GM03348 (cell line): ENCODE data around the gene PLSCR1.

Experiments
- DNase-seq: peaks from one replicate; pipeline ENCODE4 v3.0.0; 2012; ENCODE audit warnings: low spot score

PLSCR1 gene, protein sequence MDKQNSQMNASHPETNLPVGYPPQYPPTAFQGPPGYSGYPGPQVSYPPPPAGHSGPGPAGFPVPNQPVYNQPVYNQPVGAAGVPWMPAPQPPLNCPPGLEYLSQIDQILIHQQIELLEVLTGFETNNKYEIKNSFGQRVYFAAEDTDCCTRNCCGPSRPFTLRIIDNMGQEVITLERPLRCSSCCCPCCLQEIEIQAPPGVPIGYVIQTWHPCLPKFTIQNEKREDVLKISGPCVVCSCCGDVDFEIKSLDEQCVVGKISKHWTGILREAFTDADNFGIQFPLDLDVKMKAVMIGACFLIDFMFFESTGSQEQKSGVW

DNA sequence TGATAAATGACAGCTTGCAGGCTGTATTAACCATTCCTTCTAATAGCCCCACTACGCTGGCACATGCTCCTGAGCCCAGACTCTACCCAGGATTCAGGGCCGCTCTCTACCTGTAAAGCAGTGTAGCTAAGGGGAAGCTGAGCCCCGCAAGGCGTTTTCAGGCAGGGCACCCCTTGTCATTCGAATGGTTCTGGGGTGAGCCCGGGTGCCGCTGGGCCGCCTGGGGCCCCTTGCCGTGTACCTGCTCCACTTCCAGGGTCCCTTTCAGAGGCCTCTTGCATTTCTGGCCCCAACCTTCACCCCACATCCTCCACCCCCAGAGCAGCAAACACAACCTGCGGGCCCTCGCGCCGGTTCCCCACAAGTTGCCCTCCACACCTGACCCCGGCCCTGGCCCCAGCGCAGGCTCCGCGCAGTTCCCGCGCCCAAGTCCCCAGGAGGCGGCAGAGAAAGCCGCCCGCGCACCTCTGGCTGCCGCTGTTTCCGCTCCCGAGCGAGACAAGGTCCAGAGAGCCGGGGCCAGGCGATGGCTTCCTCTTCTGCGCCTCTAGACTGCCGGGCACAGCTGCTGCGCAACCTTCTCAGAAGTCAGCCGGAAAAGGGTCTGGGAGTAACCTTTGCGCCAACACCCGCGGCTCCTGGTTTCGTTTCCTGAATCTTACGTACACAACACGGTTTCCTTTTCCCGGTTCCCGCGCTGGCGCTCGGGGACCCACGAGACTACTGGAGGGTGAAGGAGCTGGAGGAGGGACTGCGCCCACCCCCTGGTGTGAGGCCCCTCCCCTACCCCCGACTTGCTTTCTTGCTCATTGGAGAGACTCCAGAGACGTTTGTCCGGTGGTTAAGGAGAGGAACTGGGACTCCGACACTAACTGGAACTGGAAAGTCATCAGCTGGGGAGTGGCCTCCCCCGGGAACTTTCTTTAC, at the start of gene PLSCR1:
PLSCR1 (minus strand) TSS at position 606 of the 927 bp plus-strand sequence. CDS start 8,055 bp downstream, outside the sequence.
- peak; percentile 96 for DNase-seq

DNA sequence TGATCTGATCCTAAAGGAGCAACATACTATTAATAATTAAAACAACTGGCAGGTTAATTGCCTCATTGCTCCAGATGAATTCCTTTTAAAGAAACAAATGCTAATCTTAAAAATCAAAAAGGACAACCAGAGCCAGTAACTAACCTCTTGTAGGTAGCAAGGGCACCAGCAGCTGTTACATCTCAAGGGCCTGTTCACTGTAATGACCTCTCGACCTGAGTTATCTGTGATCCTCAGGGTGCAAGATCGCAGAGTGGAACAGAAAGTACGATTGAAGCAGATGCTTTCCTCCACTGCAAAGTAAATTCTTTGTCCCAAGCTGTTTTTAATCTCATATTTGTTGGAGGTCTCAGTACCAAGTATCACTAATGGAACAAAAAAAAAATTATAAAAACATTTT, 49.4 kb upstream of the PLSCR1 start:
- DNase-seq, result no peak

DNA sequence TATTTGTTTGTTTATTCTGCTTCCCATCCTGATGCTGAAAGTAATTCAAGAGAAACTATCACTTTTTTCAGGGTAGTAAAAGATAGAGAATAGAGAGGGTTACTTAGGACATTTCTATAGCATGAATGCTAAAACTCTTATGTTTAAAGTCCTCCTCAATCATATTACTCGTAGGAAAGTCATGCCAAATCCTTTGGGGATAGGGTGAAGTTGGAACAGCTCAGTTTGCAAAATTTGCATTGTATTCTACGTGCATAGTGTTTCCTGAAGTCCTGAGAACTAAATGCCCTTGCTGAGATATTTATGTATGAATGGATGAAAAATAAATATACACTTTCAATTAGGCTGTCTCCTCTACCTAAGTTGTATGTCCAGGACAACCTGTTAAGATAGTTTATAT, 46.1 kb upstream of the PLSCR1 start:
- DNase-seq, result no peak

DNA sequence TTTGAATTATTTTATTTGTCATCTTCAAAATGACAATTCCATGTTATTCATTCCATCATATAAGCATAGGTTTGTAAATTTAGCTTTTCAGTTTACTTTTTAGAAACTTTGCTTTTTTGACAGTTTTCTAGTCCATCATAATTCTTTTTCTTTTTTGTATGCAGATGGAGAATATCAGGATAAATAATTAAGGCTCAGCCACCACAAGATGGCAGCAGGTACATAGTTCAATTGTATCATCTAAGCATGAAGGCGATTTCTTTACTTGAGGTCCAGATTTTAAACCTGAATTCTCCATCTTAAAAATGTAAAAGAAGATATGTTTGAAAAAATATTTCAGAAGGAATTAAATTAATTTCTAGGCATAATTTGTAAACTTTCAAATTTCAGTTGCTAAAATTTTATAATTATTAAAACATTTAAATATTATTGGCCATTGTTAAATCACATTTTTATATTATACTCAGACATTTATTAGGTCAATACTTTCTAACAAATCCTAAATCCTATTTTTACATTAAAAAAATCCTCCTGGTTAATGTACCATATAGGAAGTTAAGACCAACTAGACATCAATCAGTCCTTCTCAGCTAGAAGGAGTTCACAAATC, 45.6 kb upstream of the PLSCR1 start:
- peak; percentile 55 for DNase-seq

DNA sequence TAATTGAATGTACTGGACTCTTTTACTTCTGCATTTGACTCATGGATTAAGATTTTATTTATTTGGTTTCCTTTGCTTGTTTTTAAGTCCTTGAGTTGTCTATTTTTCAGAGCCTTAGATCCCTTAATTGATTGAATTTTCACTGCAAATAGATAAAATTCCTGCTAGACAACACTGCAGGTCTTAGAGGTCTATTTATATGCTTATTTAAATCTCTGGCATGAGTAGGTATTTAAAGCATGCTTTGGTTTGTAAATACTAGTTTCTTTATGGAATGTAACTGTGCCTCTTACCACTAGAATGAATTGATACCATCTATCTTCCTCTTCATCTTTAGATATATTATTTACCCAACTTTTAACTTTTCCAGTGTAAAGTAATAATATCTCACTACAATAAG, 40.7 kb upstream of the PLSCR1 start:
- DNase-seq, result no peak

DNA sequence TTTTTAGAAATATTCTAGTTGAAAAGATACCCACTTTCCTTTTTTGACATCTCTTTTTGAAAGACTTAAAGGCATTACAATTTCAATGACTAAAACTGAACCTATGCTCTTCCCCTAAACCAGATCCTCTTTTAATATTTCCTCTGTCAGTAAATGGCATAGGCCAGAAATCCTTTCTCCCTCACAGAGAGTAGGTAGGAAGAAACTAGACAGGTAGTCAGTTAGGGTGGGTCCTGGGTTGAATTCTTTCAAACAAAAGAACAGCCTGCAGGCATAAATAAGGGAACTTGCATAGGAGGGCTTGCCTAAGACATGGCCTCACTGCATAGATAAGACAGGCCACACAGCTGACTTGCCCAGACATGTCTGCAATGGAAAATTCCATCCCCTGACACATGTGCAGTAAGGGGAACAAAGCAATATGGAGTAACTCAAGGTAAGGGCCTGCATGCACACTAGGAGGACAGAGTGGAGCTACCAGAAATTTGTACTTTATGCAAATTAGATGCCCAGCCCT, 37.6 kb upstream of the PLSCR1 start:
- DNase-seq, result no peak

DNA sequence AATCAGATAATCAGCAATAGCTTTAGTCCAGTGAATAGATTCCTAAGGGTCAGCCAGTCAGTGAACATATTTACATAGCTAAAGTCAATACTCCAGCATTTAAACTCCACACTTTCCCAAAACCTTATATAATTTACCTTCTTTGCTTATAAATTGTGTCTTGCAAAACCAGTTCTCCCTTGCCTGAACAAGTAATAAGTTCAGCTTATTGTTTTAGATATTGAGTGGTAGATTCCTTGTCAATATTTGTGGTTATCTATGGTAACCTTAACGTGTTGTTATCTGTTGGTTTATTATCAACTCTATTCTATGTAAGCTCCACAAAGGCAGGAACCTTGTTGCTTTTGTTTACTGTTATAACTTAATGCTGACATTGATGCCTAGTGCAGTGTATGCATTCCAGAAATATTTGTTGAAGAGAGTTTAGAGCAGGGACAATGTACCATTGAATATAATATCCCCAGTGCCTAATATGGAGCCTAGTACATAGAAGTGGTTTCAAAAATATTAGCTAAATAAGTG, 36.7 kb upstream of the PLSCR1 start:
- DNase-seq, result no peak

DNA sequence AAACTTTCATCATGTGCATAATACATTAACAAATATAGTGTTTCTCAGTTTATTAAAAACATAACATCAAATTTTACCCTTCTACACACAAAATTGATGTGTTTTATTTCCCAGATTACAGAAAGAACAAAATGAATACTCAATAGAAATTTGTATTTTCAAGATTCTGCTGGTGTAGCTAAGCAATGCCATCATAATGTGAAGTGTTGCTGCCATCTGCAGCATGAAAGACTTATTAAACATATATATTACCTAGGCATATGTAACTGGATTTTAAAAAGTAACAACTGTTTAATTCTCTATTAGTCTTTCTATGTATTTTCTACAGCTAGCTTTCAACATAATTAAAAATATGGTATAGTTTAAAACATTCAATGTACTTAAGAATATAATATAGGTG, 33.3 kb upstream of the PLSCR1 start:
- DNase-seq, result peak; percentile 36

DNA sequence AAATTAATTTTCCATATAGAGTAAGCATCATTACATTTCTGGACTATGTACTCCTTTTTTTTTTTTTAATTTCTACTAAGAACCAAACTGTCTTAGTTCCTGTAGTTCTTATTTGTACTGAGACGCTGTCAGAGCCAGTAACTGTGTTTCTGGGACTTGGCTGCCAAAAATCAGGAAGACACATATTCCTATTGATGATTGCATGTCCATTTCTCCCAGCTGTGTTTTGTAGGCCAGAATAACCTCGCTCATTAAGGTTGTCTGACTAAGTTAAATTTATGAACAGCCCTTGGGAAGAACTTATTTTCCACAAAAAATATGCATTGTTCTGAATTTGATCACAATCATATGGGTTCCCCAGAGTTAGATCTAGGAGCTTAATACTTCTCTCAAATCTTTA, 31.2 kb upstream of the PLSCR1 start:
- DNase-seq, result no peak

DNA sequence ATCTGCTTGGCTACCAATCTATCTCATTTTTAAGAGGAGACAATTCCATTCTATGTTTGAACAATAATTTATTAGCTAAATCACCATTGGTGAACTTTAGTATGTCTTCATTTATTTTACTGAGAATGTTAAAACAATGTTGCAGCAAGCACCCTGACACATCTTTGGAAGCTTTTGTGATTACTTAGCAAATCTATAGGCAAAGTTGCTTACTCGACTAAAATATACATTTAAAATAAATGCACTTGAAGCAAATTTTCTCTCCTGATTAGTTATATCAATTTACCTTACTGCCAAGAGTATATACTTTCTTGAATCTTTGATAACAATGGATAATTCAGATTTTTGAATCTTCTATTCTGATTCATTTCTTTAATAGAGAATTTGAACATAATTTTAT, 29.8 kb upstream of the PLSCR1 start:
- no peak for DNase-seq

DNA sequence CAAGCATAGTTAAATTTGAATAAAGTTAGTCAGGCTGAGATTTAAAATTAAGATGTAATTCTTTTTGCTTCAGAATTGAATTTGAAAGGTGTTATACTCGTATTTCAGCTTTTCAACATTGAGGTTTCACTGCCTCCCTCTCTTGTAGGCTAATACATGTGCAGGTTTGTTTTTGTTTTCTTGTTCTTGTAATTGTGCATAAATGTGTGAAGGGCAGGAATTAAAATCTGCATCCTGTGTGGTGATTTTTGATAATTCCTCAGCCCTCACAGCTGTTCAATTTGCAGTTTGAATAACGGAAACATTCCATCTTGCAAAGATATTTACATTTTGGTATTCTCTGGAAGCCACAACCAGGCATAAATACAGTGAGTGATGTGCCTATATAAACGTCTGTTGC, 24.9 kb upstream of the PLSCR1 start:
- DNase-seq, result no peak

DNA sequence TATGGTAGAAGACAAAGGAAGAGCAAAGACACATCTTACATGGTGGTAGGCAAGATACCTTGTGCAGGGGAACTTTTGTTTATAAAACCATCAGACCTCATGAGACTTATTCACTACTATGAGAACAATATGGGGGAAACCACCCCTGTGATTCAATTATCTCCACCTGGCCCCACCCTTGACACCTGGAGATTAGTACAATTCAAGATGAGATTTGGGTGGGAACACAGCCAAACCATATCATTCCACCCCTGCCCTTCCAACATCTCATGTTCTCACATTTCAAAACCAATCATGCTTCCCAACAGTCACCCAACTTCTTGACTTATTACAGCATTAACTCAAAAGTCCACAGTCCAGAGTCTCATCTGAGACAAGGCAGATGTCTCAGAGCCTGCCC, 21.7 kb upstream of the PLSCR1 start:
- no peak for DNase-seq

DNA sequence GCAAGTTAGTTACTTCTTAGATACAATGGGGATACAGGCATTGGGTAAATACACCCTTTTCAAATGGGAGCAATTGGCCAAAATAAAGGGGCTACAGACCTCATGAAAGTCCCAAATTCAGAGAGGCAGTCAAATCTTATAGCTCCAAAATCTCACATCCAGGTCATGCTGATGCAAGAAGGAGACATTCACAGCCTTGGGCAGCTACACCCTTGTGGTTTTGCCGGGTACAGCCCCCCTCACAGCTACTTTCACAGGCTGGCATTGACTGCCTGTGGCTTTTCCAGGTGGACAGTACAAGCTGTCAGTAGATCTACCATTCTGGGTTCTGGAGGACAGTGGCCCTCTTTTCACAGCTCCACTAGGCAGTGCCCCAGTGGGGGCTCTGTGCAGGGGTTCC, 17.5 kb upstream of the PLSCR1 start:
- DNase-seq, result no peak

DNA sequence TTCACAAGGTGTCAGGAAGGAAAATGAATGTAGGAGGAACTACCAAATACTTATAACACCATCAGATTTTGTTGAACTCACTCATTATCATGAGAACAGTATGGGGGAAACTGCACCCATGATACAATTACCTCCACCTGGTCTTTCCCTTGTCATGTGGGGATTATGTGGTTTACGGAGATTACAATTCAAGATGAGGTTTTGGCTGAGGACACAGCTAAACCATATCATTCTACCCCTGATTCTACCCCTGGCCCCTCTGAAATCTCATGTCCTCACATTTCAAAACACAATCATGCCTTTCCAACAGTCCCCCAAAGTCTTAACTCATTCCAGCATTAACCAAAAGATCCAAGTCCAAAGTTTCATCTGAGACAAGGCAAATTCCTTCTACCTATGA, 17.1 kb upstream of the PLSCR1 start:
- no peak for DNase-seq

DNA sequence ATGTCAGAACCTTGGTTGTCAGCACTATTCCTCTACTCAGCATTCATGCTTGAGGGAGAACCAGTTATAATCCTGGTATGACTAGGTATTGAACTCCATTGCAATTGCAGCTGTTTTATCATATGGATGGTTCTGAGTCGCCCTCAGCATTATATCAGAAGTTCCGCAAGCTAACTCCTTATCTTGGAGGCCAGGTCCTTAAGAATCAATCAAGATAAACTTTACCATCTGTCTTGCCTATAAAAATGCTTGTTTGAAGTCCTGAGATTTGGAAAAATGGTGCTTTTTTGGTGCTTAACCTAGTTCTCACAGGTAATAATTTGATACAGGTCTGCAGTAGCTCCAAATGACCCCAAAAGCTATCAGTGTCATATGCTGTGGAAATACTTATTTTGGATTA, 16.3 kb upstream of the PLSCR1 start:
- no peak for DNase-seq

DNA sequence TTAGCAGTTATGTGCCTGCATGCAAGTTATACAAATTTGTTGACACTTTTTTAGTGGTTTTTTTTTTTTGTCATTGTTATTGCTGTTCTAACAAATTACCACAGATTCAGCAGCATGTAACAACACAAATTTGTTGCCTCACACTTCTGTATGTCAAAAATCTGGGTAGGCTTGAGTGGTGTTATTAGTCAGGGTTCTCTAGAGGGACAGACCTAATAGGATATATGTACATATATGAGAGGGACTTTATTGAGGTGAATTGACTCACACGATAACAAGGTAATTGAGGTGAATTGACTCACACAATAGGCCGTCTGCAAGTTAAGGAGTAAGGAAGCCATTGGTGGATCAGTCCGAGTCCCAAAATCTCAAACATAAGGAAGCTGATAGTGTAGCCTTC, 15.0 kb upstream of the PLSCR1 start:
- DNase-seq, result no peak

DNA sequence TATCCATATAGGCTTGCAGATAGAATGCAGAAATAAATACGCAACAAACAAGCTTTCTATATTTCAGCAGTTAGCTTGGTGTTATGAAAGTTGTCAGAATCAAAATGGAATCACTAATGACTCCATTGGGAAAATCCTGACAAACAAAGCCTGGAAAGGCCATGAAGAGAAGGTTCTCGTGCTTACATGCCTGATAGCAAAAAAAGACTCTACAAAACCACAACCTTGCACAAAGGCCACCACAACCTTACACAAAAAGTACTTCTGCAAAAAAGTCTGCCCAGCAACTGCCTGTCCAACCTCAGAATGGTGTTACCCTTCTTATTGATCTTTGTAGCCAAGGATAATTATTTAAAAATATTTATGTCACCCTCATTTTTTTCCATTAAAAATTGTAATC, 14.4 kb upstream of the PLSCR1 start:
- DNase-seq, result no peak

DNA sequence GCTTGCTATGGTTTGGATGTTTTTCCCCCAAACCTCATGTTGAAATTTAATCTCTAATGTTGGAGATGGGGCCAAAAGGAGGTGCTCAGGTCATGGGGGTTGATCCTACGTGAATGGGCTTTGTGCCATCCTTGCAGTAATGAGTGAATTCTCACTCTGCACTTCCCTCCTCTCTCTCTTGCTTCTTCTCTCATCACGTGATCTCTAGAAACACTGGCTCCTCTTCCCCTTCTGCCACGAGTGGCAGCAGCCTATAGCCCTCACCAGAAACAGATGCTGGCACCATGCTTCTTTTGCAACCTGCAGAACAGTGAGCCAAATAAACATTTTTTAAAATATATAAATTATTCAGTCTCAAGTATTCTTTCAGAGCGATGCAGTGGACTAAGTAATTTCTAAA, 13.3 kb upstream of the PLSCR1 start:
- DNase-seq, result no peak

DNA sequence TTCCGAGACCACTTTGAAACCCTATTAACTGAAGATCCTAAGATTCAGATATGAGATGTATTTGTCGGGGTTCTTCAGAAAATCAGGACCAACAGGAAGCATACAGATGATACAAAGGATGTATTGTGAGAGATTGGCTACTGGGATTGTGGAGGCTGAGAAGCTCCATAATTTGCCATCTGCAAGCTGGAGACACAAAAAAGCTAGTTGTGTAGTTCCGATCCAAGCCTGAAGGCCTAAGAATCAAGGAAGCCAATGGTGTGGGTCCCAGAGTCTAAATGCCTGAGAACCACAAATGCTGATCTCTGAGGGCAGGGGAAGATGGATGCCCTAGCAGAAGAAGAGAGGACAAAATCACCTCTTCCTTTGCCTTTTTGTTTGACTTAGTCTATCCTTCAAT, 10.9 kb upstream of the PLSCR1 start:
- DNase-seq, result no peak

DNA sequence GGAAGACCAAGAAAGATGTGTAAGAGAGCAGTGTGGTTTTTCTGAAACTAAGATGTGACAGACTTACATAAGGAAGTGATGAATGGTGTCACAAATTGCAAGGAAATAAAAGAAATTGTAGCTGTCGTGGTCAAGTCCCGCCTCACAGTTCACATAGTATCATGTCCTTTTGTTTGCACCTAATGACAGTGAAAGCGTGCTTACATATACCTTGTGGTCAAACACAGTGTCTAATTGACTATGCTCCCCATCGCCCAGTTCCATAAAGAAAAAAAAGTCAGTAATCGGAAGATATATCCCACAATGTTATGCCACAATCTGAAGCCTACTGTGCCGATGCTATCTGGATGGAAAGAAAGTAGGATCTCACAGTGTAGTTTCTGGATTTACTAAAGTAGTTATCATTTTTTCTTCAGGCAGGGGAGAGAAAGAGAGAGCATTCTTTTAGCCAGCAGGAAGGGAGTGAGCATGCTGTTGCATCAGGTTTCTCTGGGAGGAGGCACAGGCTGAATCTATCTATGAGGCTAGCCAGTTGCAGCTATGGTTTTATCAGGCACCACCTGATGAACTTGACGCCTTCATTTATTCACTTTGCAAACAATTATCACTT, 9.8 kb upstream of the PLSCR1 start:
- DNase-seq, result peak; percentile 17

DNA sequence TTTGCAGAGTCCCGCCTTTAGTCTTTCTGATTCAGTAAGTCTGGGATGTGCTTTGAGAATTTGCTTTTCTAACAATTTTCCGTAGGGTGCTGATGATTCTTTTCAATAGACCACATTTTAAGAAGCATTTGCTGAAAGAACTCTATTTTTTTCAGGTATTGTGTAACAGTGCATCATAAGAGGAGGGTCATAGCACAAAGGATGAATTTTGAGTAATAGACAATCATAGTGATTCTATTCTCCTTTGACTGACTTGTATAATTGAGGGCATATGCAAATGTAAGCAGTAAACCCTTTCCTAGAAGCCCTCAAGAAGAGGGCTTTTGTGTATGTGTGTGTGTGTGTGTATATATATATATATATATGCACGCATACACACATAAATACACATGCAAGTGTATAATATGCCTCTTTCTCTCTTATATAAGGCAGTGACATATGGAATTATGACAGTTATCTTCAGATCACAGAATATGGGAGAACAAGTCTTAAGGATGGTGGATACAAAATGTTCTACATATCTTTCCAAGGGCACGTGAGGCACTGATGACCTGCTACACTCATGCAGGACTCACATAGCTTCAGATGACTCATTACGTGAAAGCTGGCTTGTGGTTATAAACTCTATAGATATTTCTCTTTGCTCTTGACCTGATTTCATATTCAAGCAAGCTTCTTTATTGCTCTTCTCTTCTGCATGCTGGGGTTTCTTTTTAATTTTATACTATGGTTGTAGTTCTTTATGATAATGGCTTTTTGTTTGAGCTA, 6.5 kb upstream of the PLSCR1 start:
- DNase-seq, result peak; percentile 53
